HepG2 (cell line): ENCODE measurements around the gene GAS5. TPM values are rescaled to one million over a fixed set of nuclear protein-coding genes. Genes with fewer than 3 reads are reported as not detected.

Experiments
- ATAC-seq: fragments of 200-7000 bp; cut with Tn5 transposase; 3 replicates; pipeline ENCODE4 v1.9.1; 2020; ENCODE audit warnings: mild to moderate bottlenecking, moderate library complexity
- BruUV-seq: library from RNA; stranded (reverse); fragments of 400-500 nt; replicated peaks from 2 replicates; lab custom pipeline; 2021; lab: Mats Ljungman, UMichigan
- CTCF ChIA-PET: fragments of 300-600 bp; formaldehyde crosslinking; extraction: SDS; loops from one replicate; lab custom pipeline; 2021; ENCODE audit warnings: low total read pairs, inconsistent platforms, low intra/inter-chr PET ratio; lab: Yijun Ruan, JAX
- POLR2A ChIA-PET: fragments of 350-600 bp; sonication (Branson Sonifier 250); formaldehyde crosslinking; loops from one replicate; lab custom pipeline; 2020; ENCODE audit warnings: antibody characterized with exemption, inconsistent platforms; lab: Yijun Ruan, JAX
- DNase-seq: peaks from one replicate; pipeline ENCODE4 v3.0.0-alpha.2; 2015; ENCODE audit warnings: low spot score
- FAIRE-seq: peaks from 3 replicates; lab custom pipeline; 2011; peaks lifted over from hg19 to GRCh38; lab: Jason Lieb, UNC
- H2AFZ ChIP-seq: one replicate; pipeline ENCODE4 v1.6.1; 2011; ENCODE audit warnings: low read length, inconsistent platforms
- H3K27ac ChIP-seq: fragments of 300-600 bp; 3 replicates; pipeline ENCODE4 v1.8.0; 2011; ENCODE audit warnings: mixed run types, mild to moderate bottlenecking, mixed read lengths, low read length, inconsistent platforms; ENCODE audit not compliant: insufficient read depth; ENCODE audit errors: extremely low read length
- H3K27me3 ChIP-seq, 2 experiments: fragments of 200-600 bp in 1 of 2; 2 replicates in 1 of 2; 3 replicates in 1 of 2; pipeline versions ENCODE4 v1.6.0 to v1.8.0; 2011; ENCODE audit warnings: low read length in 2 of 2, mild to moderate bottlenecking in 2 of 2, moderate library complexity in 2 of 2, inconsistent platforms in 1 of 2; ENCODE audit not compliant: insufficient read depth in 2 of 2, control insufficient read depth in 1 of 2
- H3K36me3 ChIP-seq, 2 experiments: fragments of 200-600 bp in 1 of 2; replicated peaks in 1 of 2; 2 replicates in 1 of 2; 3 replicates in 1 of 2; pipeline versions ENCODE4 v1.5.1 to v1.8.0; 2011; ENCODE audit warnings: low read length in 2 of 2, inconsistent platforms in 1 of 2; ENCODE audit not compliant: insufficient read depth in 2 of 2, control insufficient read depth in 1 of 2
- H3K4me1 ChIP-seq: 2 replicates; pipeline ENCODE4 v1.5.1; 2012; ENCODE audit warnings: low read length, inconsistent platforms; ENCODE audit not compliant: insufficient read depth
- H3K4me2 ChIP-seq: 2 replicates; pipeline ENCODE4 v1.6.0; 2011; ENCODE audit warnings: low read depth, low read length, inconsistent platforms
- H3K4me3 ChIP-seq, 3 experiments: fragments of 200-600 bp in 1 of 3; sonication (generic), shearing (Covaris generic) in 1 of 3; replicated peaks in 1 of 3; 2 replicates each; pipeline ENCODE4 v1.5.1; 2011 to 2016; ENCODE audit warnings: low read length in 3 of 3, inconsistent platforms in 2 of 3, low read depth in 2 of 3, mild to moderate bottlenecking in 2 of 3, control low read depth in 1 of 3, mixed read lengths in 1 of 3; ENCODE audit not compliant: insufficient read depth in 1 of 3
- H3K79me2 ChIP-seq: one replicate; pipeline ENCODE4 v1.6.1; 2011; ENCODE audit warnings: low read length, inconsistent platforms; ENCODE audit not compliant: insufficient read depth
- H3K9ac ChIP-seq: 2 replicates; pipeline ENCODE4 v1.6.0; 2011; ENCODE audit warnings: mild to moderate bottlenecking, low read depth, low read length, inconsistent platforms; ENCODE audit not compliant: insufficient read depth
- H3K9me3 ChIP-seq: 2 replicates; pipeline ENCODE4 v1.5.1; 2012; ENCODE audit warnings: mild to moderate bottlenecking, low read length
- H4K20me1 ChIP-seq: 2 replicates; pipeline ENCODE4 v1.6.0; 2011; ENCODE audit warnings: inconsistent platforms, mild to moderate bottlenecking, low read length, moderate library complexity; ENCODE audit not compliant: insufficient read depth
- ADNP ChIP-seq: sonication (generic); formaldehyde crosslinking; IDR thresholded peaks from 2 replicates; pipeline ENCODE4 v1.4.0; 2020; ENCODE audit warnings: missing genetic modification reagents
- AGO1 ChIP-seq: fragments of 200-400 bp; formaldehyde crosslinking; IDR thresholded peaks from 2 replicates; pipeline ENCODE4 v1.6.1; 2017; ENCODE audit warnings: mild to moderate bottlenecking, low read depth, low read length, moderate library complexity; ENCODE audit not compliant: poor library complexity, severe bottlenecking
- DMAP1 ChIP-seq: IDR thresholded peaks from 2 replicates; pipeline ENCODE4 v1.6.1; 2016
- FOXA3 ChIP-seq: IDR thresholded peaks from 2 replicates; pipeline ENCODE4 v1.6.1; 2016; ENCODE audit warnings: missing genetic modification reagents, missing compliant biosample characterization
- GATA4 ChIP-seq: sonication (generic); IDR thresholded peaks from 2 replicates; pipeline ENCODE4 v1.6.1; 2016; ENCODE audit warnings: antibody characterized with exemption, low read depth, borderline replicate concordance
- HDAC6 ChIP-seq: fragments of 200-600 bp; sonication (generic); IDR thresholded peaks from 2 replicates; pipeline ENCODE4 v1.7.0; 2017; ENCODE audit warnings: mild to moderate bottlenecking, antibody characterized with exemption, low read length, low read depth
- POLR2G ChIP-seq: fragments of 200-400 bp; formaldehyde crosslinking; IDR thresholded peaks from 2 replicates; pipeline ENCODE4 v1.6.1; 2018; ENCODE audit warnings: mild to moderate bottlenecking, low read depth, low read length, moderate library complexity
- RARG ChIP-seq: sonication (generic); formaldehyde crosslinking; IDR thresholded peaks from 2 replicates; pipeline ENCODE4 v1.4.0; 2020; ENCODE audit warnings: low read depth, mild to moderate bottlenecking, missing genetic modification reagents
- SRY ChIP-seq: sonication (generic); formaldehyde crosslinking; IDR thresholded peaks from 2 replicates; pipeline ENCODE4 v1.8.0; 2022; ENCODE audit warnings: mild to moderate bottlenecking, missing genetic modification reagents
- TCF7 ChIP-seq: sonication (generic); IDR thresholded peaks from 2 replicates; pipeline ENCODE4 v1.6.1; 2016; ENCODE audit warnings: antibody characterized with exemption, low read depth
- ZFP62 ChIP-seq: sonication (generic); formaldehyde crosslinking; IDR thresholded peaks from 2 replicates; pipeline ENCODE4 v1.4.0; 2020; ENCODE audit warnings: missing genetic modification reagents
- ZNF644 ChIP-seq: IDR thresholded peaks from 2 replicates; pipeline ENCODE4 v1.6.1; 2016; ENCODE audit warnings: low read depth
- ZNF772 ChIP-seq: sonication (generic); formaldehyde crosslinking; IDR thresholded peaks from 2 replicates; pipeline ENCODE4 v1.5.0; 2020; ENCODE audit warnings: mild to moderate bottlenecking, missing genetic modification reagents
- ZNF841 ChIP-seq: sonication (generic); formaldehyde crosslinking; IDR thresholded peaks from 2 replicates; pipeline ENCODE4 v1.8.1; 2023; ENCODE audit warnings: missing genetic modification reagents, borderline replicate concordance
- WGBS: methylation state at CpG from one replicate; pipeline ENCODE4 v1.1.6; 2017; ENCODE audit warnings: low lambda C conversion rate; 5-methylcytosine and 5-hydroxymethylcytosine counted together
- in situ Hi-C: cut with HindIII; loops from 2 replicates; pipeline ENCODE4 v1.10.0; 2017; ENCODE audit warnings: low pct_unique_long_range_greater_than_20kb; ENCODE audit not compliant: extremely low pct_ligation_motif_present
- intact Hi-C: fragments of 100-400 bp; cut with micrococcal nuclease; formaldehyde crosslinking; loops from one replicate; pipeline ENCODE4 v1.10.0; 2022; ENCODE audit not compliant: unreplicated experiment
- polyA plus RNA-seq, 8 experiments: library from polyadenylated mRNA; depleted of rRNA in 3 of 8; stranded (reverse) in 7 of 8; unstranded in 1 of 8; fragments of >200 nt; fragmentation: Illumina TruSeq in 4 of 8; extraction: Trizol in 4 of 8; gene quantifications; 2 replicates each; pipeline versions ENCODE4 v1.2.1 to v1.2.3, GENCODE V29; 2011 to 2016; ENCODE audit warnings: low read depth in 4 of 8, missing spikeins in 1 of 8, mixed read lengths in 1 of 8; ENCODE audit not compliant: insufficient read depth in 1 of 8
- total RNA-seq, 5 experiments: library from RNA; depleted of rRNA; stranded (reverse); fragments of >200 nt; fragmentation: Illumina TruSeq; extraction: Trizol; gene quantifications; 2 replicates each; pipeline ENCODE4 v1.2.3, GENCODE V29; 2016; ENCODE audit warnings: low read depth in 1 of 5

GAS5 gene
- total and polyA plus RNA-seq, 2 of the 13 experiments (the other 11 are each of a cell fraction or from before 2014, with no cell fraction given): 352 to 738 TPM

GRCh38 chr1:173887627-173888026 lies 19.8 kb upstream of the GAS5 start:
- Histone ChIP-seq H3K27me3 (no peaks in the 10 kb centered on the region), H3K36me3 (peaks cover 8 to 14% of the 10 kb centered on the region in 2 experiments), H3K4me3 (no peak overlapping the region), H3K4me1 (no peaks in the 10 kb centered on the region), H3K27ac (no peak overlapping the region), H3K9ac (no peak overlapping the region), H2AFZ (no peak overlapping the region), H3K9me3 (no peaks in the 10 kb centered on the region), H3K79me2 (no peaks in the 10 kb centered on the region), H4K20me1 (no peaks in the 10 kb centered on the region), H3K4me2 (no peak overlapping the region)
- ChIA-PET POLR2A (no interaction called here), CTCF (no interaction called here)
- in situ Hi-C loops (no loop called here), intact Hi-C loops (no loop called here)
- TSS peak; percentile 8 for BruUV-seq
- DNase-seq (no peak), FAIRE-seq (no peak), ATAC-seq (no peak)
- TF ChIP-seq TCF7 (no peak), AGO1 (no peak), DMAP1 (no peak), ZFP62 (CRISPR knock-in tag) (no peak), ADNP (CRISPR knock-in tag) (no peak), SRY (CRISPR knock-in tag) (no peak), HDAC6 (no peak), FOXA3 (CRISPR knock-in tag) (no peak), ZNF644 (CRISPR knock-in tag) (no peak), ZNF841 (CRISPR knock-in tag) (no peak), ZNF772 (CRISPR knock-in tag) (no peak), GATA4 (no peak), RARG (CRISPR knock-in tag) (no peak), POLR2G (no peak)
- 100% methylated on average over 2 of the region's 2 CpGs for WGBS
